HepG2 (cell line): Measurements from ENCODE around the gene MYO1E. TPM values are rescaled to one million over a fixed set of nuclear protein-coding genes. Genes with fewer than 3 reads are reported as not detected.

Experiments
- ATAC-seq: fragments of 200-7000 bp; cut with Tn5 transposase; 3 replicates; pipeline ENCODE4 v1.9.1; 2020; ENCODE audit warnings: mild to moderate bottlenecking, moderate library complexity
- BruUV-seq: library from RNA; stranded (reverse); fragments of 400-500 nt; replicated peaks from 2 replicates; lab custom pipeline; 2021; lab: Mats Ljungman, UMichigan
- CTCF ChIA-PET: fragments of 300-600 bp; formaldehyde crosslinking; extraction: SDS; loops from one replicate; lab custom pipeline; 2021; ENCODE audit warnings: low total read pairs, inconsistent platforms, low intra/inter-chr PET ratio; lab: Yijun Ruan, JAX
- POLR2A ChIA-PET: fragments of 350-600 bp; sonication (Branson Sonifier 250); formaldehyde crosslinking; loops from one replicate; lab custom pipeline; 2020; ENCODE audit warnings: antibody characterized with exemption, inconsistent platforms; lab: Yijun Ruan, JAX
- DNase-seq: peaks from one replicate; pipeline ENCODE4 v3.0.0-alpha.2; 2015; ENCODE audit warnings: low spot score
- FAIRE-seq: peaks from 3 replicates; lab custom pipeline; 2011; peaks lifted over from hg19 to GRCh38; lab: Jason Lieb, UNC
- H2AFZ ChIP-seq: one replicate; pipeline ENCODE4 v1.6.1; 2011; ENCODE audit warnings: low read length, inconsistent platforms
- H3K27ac ChIP-seq: fragments of 300-600 bp; 3 replicates; pipeline ENCODE4 v1.8.0; 2011; ENCODE audit warnings: mixed run types, mild to moderate bottlenecking, mixed read lengths, low read length, inconsistent platforms; ENCODE audit not compliant: insufficient read depth; ENCODE audit errors: extremely low read length
- H3K27me3 ChIP-seq, 2 experiments: fragments of 200-600 bp in 1 of 2; 2 replicates in 1 of 2; 3 replicates in 1 of 2; pipeline versions ENCODE4 v1.6.0 to v1.8.0; 2011; ENCODE audit warnings: low read length in 2 of 2, mild to moderate bottlenecking in 2 of 2, moderate library complexity in 2 of 2, inconsistent platforms in 1 of 2; ENCODE audit not compliant: insufficient read depth in 2 of 2, control insufficient read depth in 1 of 2
- H3K36me3 ChIP-seq, 2 experiments: fragments of 200-600 bp in 1 of 2; replicated peaks in 1 of 2; 2 replicates in 1 of 2; 3 replicates in 1 of 2; pipeline versions ENCODE4 v1.5.1 to v1.8.0; 2011; ENCODE audit warnings: low read length in 2 of 2, inconsistent platforms in 1 of 2; ENCODE audit not compliant: insufficient read depth in 2 of 2, control insufficient read depth in 1 of 2
- H3K4me1 ChIP-seq: 2 replicates; pipeline ENCODE4 v1.5.1; 2012; ENCODE audit warnings: low read length, inconsistent platforms; ENCODE audit not compliant: insufficient read depth
- H3K4me2 ChIP-seq: 2 replicates; pipeline ENCODE4 v1.6.0; 2011; ENCODE audit warnings: low read depth, low read length, inconsistent platforms
- H3K4me3 ChIP-seq, 3 experiments: fragments of 200-600 bp in 1 of 3; sonication (generic), shearing (Covaris generic) in 1 of 3; replicated peaks in 1 of 3; 2 replicates each; pipeline ENCODE4 v1.5.1; 2011 to 2016; ENCODE audit warnings: low read length in 3 of 3, inconsistent platforms in 2 of 3, low read depth in 2 of 3, mild to moderate bottlenecking in 2 of 3, control low read depth in 1 of 3, mixed read lengths in 1 of 3; ENCODE audit not compliant: insufficient read depth in 1 of 3
- H3K79me2 ChIP-seq: one replicate; pipeline ENCODE4 v1.6.1; 2011; ENCODE audit warnings: low read length, inconsistent platforms; ENCODE audit not compliant: insufficient read depth
- H3K9ac ChIP-seq: 2 replicates; pipeline ENCODE4 v1.6.0; 2011; ENCODE audit warnings: mild to moderate bottlenecking, low read depth, low read length, inconsistent platforms; ENCODE audit not compliant: insufficient read depth
- H3K9me3 ChIP-seq: 2 replicates; pipeline ENCODE4 v1.5.1; 2012; ENCODE audit warnings: mild to moderate bottlenecking, low read length
- H4K20me1 ChIP-seq: 2 replicates; pipeline ENCODE4 v1.6.0; 2011; ENCODE audit warnings: inconsistent platforms, mild to moderate bottlenecking, low read length, moderate library complexity; ENCODE audit not compliant: insufficient read depth
- HMG20A ChIP-seq: IDR thresholded peaks from 2 replicates; pipeline ENCODE4 v1.6.1; 2016; ENCODE audit warnings: borderline replicate concordance
- PAXIP1 ChIP-seq: sonication (generic); formaldehyde crosslinking; conservative IDR thresholded peaks from 2 replicates; pipeline ENCODE4 v1.4.0; 2020; ENCODE audit warnings: mild to moderate bottlenecking, missing genetic modification reagents, moderate library complexity
- PRDM15 ChIP-seq: sonication (generic); formaldehyde crosslinking; IDR thresholded peaks from 2 replicates; pipeline ENCODE4 v1.4.0; 2020; ENCODE audit warnings: missing genetic modification reagents
- SIX1 ChIP-seq: sonication (generic); formaldehyde crosslinking; IDR thresholded peaks from 2 replicates; pipeline ENCODE4 v1.4.0; 2020; ENCODE audit warnings: missing genetic modification reagents, borderline replicate concordance
- TCF12 ChIP-seq, 2 experiments: fragments of 450-650 bp in 1 of 2; sonication (generic) in 1 of 2; formaldehyde crosslinking in 1 of 2; IDR thresholded peaks; 2 replicates each; pipeline versions ENCODE4 v1.6.1 to v1.8.0; 2017 to 2022; ENCODE audit warnings: antibody characterized with exemption in 1 of 2, mild to moderate bottlenecking in 1 of 2, missing genetic modification reagents in 1 of 2, moderate library complexity in 1 of 2
- ZBED4 ChIP-seq: sonication (generic); formaldehyde crosslinking; IDR thresholded peaks from 2 replicates; pipeline ENCODE4 v1.4.0; 2020; ENCODE audit warnings: missing genetic modification reagents, borderline replicate concordance
- ZBTB25 ChIP-seq: IDR thresholded peaks from 2 replicates; pipeline ENCODE4 v1.6.1; 2018; ENCODE audit warnings: missing genetic modification reagents
- ZNF7 ChIP-seq: IDR thresholded peaks from 2 replicates; pipeline ENCODE4 v1.6.1; 2016; ENCODE audit warnings: missing biosample characterization, missing genetic modification reagents
- WGBS: methylation state at CpG from one replicate; pipeline ENCODE4 v1.1.6; 2017; ENCODE audit warnings: low lambda C conversion rate; 5-methylcytosine and 5-hydroxymethylcytosine counted together
- in situ Hi-C: cut with HindIII; loops from 2 replicates; pipeline ENCODE4 v1.10.0; 2017; ENCODE audit warnings: low pct_unique_long_range_greater_than_20kb; ENCODE audit not compliant: extremely low pct_ligation_motif_present
- intact Hi-C: fragments of 100-400 bp; cut with micrococcal nuclease; formaldehyde crosslinking; loops from one replicate; pipeline ENCODE4 v1.10.0; 2022; ENCODE audit not compliant: unreplicated experiment
- polyA plus RNA-seq, 8 experiments: library from polyadenylated mRNA; depleted of rRNA in 3 of 8; stranded (reverse) in 7 of 8; unstranded in 1 of 8; fragments of >200 nt; fragmentation: Illumina TruSeq in 4 of 8; extraction: Trizol in 4 of 8; gene quantifications; 2 replicates each; pipeline versions ENCODE4 v1.2.1 to v1.2.3, GENCODE V29; 2011 to 2016; ENCODE audit warnings: low read depth in 4 of 8, missing spikeins in 1 of 8, mixed read lengths in 1 of 8; ENCODE audit not compliant: insufficient read depth in 1 of 8
- total RNA-seq, 5 experiments: library from RNA; depleted of rRNA; stranded (reverse); fragments of >200 nt; fragmentation: Illumina TruSeq; extraction: Trizol; gene quantifications; 2 replicates each; pipeline ENCODE4 v1.2.3, GENCODE V29; 2016; ENCODE audit warnings: low read depth in 1 of 5

Gene MYO1E
- total and polyA plus RNA-seq, 2 of the 13 experiments (the other 11 are each of a cell fraction or from before 2014, with no cell fraction given), result 15.7 to 25.1 TPM

- intact Hi-C loops, result no loop called here
- H3K9ac ChIP-seq, result no peak overlapping the region
- no peaks in the 10 kb centered on the region for H3K79me2 ChIP-seq
- no peak overlapping the region for H3K4me3 ChIP-seq
- H3K27ac ChIP-seq, result no peak overlapping the region
- no peak overlapping the region for H2AFZ ChIP-seq
- POLR2A ChIA-PET, result no interaction called here
- 94% methylated on average over 5 of the region's 5 CpGs for WGBS
- H3K4me2 ChIP-seq, result no peak overlapping the region
- CTCF ChIA-PET, result no interaction called here
- no peaks in the 10 kb centered on the region for H3K9me3 ChIP-seq
- no peaks in the 10 kb centered on the region for H4K20me1 ChIP-seq
- TF ChIP-seq PAXIP1 (CRISPR knock-in tag) (no peak), TCF12 (IDR thresholded peaks at IDR 0.05) (no peak), TCF12 (CRISPR knock-in tag; IDR thresholded peaks at IDR 0.05) (no peak), SIX1 (CRISPR knock-in tag) (no peak), PRDM15 (CRISPR knock-in tag) (no peak), HMG20A (no peak), ZBED4 (CRISPR knock-in tag) (no peak), ZNF7 (no peak), ZBTB25 (CRISPR knock-in tag) (no peak)
- TF ChIP-seq, all 625 proteins: peak for 0
- FAIRE-seq (no peak), ATAC-seq (no peak), DNase-seq (no peak)
- Histone ChIP-seq H3K36me3 (peaks cover 8 to 35% of the 10 kb centered on the region in 2 experiments; a peak in 4 of 5 replicates), H3K4me1 (no peaks in the 10 kb centered on the region), H3K27me3 (no peaks in the 10 kb centered on the region)
- no TSS peak for BruUV-seq
- in situ Hi-C loops, result no loop called here
These were observed 183.4 kb downstream of the MYO1E start for GRCh38 chr15:59189241-59189640.
